22Rv1 (cell line): Measurements from ENCODE around the gene ZNF229.
"Not testable (repeated sequence)": the region's sequence is repeated elsewhere in the genome, so short reads cannot be mapped to it uniquely, and the experiment has no call there.

Experiments used
- H3K27ac ChIP-seq: fragments of 450-650 bp; 2 replicates; pipeline ENCODE4 v1.5.1; 2017
- ZFX ChIP-seq: fragments of 450-650 bp; IDR thresholded peaks from 2 replicates; pipeline ENCODE4 v1.6.1; 2017; ENCODE audit warnings: antibody characterized with exemption, borderline replicate concordance
- TF ChIP-seq, protein P1 (sequence below): fragments of 450-650 bp; IDR thresholded peaks from 2 replicates; pipeline ENCODE4 v1.5.1; 2017; ENCODE audit warnings: mild to moderate bottlenecking

Gene ZNF229

DNA sequence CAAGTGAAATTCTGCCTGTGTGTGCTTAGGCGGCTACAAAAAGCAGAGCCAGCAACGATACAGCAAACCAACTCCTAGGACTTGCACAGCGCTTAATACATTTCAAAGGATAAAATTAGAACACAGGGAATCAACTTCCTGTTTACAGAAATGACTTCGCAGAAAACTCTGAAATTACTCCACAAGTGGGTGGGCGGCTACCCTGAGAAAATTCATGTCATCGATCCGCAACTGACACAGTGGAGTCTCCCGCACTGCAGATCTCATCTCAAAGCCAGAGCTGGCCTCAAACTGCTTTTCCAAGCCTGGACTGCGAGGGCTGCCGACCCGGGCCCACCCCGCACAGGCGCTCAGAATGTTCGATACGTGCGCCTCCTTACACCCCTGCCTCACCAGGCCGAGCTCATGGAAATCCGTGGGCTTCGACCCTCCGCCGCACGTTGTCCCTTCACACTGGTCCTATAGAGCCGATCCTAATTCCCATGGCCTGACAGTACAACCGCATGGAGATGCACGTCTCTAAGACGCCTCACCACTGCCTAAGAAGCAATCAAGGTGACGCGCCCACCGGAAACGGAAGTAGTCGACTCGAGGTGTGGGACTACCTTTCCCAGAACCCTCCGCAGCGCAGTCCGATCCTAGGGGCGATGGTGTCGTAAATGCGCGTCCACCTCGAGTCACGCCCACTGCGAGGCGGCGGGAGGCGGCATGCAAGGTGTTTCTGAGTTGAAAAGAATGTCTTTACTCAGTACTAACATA lies at the start of gene ZNF229:
Gene ZNF229, minus strand, starts transcription at position 557 of the 759 bp plus-strand sequence. CDS start 5,625 bp downstream, outside the sequence.
- no peak for TF ChIP-seq ZFX
- TF ChIP-seq, protein P1, sequence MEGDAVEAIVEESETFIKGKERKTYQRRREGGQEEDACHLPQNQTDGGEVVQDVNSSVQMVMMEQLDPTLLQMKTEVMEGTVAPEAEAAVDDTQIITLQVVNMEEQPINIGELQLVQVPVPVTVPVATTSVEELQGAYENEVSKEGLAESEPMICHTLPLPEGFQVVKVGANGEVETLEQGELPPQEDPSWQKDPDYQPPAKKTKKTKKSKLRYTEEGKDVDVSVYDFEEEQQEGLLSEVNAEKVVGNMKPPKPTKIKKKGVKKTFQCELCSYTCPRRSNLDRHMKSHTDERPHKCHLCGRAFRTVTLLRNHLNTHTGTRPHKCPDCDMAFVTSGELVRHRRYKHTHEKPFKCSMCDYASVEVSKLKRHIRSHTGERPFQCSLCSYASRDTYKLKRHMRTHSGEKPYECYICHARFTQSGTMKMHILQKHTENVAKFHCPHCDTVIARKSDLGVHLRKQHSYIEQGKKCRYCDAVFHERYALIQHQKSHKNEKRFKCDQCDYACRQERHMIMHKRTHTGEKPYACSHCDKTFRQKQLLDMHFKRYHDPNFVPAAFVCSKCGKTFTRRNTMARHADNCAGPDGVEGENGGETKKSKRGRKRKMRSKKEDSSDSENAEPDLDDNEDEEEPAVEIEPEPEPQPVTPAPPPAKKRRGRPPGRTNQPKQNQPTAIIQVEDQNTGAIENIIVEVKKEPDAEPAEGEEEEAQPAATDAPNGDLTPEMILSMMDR: no peak
- peak within 1 kb of the TSS; percentile 35; the same call in 1 of the 2 replicates for H3K27ac ChIP-seq

DNA sequence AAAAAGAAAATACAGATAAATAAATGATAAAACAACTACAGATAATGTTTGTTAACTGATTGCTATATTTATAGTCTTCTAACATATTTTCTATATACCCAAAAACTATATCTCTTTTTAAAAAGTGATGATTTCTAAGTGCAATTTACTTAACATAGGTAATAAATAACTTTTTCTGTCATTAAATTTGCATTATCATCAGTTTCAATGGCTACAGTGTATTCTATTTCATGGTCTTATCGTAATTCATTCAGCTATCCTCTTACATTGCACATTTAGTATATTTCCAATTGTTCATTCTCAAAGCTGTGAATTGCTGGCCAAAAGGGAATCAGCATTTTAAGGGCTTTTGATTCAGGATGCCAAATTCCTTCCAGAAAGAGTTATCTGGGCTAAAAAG lies 48.4 kb upstream of the ZNF229 start:
- TF ChIP-seq, protein P1: no peak
- TF ChIP-seq ZFX: no peak
- H3K27ac ChIP-seq: no peak overlapping the region

DNA sequence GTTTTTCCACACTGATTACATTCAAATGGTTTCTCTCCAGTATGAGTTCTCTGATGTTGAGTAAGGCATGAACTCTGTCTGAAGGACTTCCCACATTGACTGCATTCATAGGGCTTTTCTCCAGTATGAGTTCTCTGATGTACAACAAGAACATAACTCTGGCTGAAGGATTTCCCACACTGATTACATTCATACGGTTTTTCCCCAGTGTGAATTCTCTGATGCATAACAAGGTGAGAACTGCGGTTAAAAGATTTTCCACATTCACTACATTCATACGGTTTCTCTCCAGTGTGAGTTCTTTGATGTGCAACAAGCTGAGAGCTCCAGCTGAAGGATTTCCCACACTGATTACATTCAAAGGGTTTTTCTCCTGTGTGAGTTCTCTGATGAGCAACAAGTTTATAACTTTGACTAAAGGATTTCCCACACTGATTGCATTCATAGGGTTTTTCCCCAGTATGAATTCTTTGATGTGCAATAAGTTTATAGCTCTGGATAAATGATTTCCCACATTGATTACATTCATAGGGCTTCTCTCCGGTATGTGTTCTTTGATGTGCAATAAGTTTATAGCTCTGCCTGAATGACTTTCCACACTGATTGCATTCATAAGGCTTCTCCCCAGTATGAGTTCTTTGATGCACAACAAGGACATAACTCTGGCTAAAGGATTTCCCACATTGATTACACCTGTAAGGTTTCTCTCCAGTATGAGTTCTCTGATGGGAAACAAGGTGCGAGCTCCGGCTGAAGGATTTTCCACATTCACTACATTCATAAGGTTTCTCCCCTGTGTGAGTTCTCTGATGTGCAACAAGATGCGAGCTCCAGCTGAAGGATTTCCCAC lies 28.5 kb upstream of the ZNF229 start:
- H3K27ac ChIP-seq: no peak overlapping the region
- TF ChIP-seq, protein P1: no peak
- TF ChIP-seq ZFX: no peak

DNA sequence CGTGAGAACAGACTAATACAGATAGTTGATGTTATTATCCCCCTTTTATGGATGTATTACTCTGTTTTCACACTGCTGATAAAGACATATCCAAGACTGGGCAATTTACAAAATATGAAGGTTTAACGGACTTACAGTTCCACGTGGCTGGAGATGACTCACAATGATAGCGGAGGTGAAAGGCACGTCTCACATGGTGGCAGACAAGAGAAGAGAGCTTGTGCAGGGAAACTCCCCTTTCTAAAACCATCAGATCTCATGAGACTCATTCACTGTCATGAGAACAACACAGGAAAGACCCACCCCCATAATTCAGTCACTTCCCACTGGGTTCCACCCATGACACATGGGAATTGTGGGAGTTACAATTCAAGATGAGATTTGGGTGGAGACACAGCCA lies 20.5 kb upstream of the ZNF229 start:
- H3K27ac ChIP-seq: not testable (repeated sequence)

DNA sequence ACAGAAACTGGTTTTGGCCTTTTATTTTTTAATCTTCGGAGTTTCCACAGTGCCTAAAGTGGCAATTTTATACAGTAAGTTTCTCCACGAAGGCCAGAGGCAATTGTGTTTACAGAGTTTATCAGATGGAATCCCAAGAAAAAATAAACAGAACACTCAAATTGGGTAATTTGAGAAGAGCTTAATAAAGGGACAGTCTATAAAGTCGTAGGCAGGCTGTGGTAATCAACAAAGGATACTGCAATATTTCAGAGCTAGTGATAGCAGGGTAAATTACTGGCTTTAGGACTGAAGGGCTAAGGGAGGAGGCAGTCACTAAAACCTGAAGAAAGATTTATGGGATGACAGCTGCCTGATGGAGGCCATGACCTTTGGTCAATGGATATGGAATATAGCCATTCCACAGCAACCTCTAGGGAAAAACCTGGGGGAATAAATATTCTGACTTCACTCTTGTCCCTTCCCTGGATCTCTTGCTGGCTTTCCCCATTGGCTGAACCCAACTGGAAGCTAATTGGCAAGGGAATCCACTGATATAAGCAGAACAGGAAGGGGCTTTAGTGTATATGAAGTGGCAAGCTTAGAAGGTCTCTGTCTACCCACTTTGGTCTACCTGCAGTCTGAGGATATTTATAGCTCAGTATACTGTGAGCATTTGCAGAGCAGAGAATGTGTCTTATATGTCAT lies 14.5 kb upstream of the ZNF229 start:
- not testable (repeated sequence) for H3K27ac ChIP-seq

DNA sequence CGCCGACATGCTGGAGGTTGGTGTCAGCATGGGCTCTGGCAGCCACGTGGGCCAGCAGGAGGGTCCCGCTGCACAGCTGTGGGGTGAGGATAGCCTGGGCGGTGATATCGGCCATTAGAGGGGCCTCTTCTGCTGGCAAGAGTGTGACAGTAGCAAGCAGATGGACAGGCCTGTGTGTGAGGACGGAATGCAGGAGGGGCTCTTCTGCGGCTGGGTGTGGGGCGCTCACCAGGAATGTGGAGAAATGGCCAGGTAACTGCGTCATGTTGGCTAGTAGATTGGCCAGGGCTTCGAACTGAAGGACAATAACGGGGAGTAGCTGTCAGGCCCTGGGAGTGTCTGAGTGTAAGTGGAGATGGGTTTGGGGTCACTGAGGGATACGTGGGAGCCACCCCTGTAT lies 7.7 kb upstream of the ZNF229 start:
- not testable (repeated sequence) for H3K27ac ChIP-seq

DNA sequence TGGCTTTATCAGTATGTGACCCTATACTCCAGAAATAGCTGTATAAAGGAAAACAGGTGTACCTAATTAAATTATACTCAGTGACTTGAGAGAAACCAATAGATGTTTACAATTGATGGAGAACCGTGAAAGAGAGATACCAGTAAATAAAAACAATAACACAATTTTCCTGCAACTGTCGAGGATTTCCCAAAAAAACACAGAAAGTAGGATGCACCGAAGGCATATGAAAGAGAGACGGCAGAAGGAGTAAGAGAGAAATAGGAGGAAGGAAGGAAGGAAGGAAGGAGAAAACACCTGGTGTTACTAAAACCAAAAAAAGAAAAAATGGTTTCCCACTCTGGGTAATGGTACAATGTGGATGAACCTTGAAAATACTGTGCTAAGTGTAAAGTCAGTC lies 6.8 kb upstream of the ZNF229 start:
- H3K27ac ChIP-seq: no peak overlapping the region
- TF ChIP-seq, protein P1: no peak
- no peak for TF ChIP-seq ZFX

DNA sequence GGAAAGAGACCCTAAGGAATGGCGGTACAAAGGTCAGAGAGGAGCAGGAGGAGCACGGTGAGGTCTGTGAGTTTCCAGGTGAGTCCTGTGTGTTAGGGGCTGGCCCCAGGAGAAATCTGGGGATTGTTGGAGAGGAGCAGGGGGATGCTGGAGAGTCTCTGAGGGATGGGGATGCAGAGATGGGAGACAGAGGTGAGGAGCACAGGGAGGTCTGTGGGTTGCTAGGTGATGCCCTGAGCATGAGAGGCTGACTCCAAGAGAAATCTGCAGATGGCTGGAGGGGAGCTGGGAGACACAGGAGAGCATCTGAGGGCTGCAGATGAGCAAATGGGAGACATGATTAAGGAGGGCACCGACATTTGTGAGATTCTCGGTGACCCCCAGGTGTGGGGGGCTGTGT lies 4.1 kb upstream of the ZNF229 start:
- TF ChIP-seq, protein P1: no peak
- no peak for TF ChIP-seq ZFX
- H3K27ac ChIP-seq: no peak overlapping the region
